LNCaP clone FGC (cell line): Measurements from ENCODE around the gene ACER3.

ENCODE experiments used
- DNase-seq: peaks from one replicate; pipeline ENCODE4 v3.0.0-alpha.2; 2011; ENCODE audit warnings: low read depth
- H3K4me3 ChIP-seq: 2 replicates; pipeline ENCODE4 v1.5.1; 2011; ENCODE audit warnings: mild to moderate bottlenecking, low read depth, low read length, control low read depth
- CTCF ChIP-seq: IDR thresholded peaks from 2 replicates; pipeline ENCODE4 v1.5.1; 2012; ENCODE audit warnings: mild to moderate bottlenecking; ENCODE audit not compliant: control insufficient read depth, insufficient read depth; ENCODE audit errors: extremely low read depth

Gene ACER3

GRCh38 chr11:77052518-77052917 is 191.8 kb downstream of the ACER3 start:
- TF ChIP-seq CTCF, result no peak
- no peak for DNase-seq
- H3K4me3 ChIP-seq, result no peak overlapping the region

GRCh38 chr11:77053217-77054015 is 192.7 kb downstream of the ACER3 start:
- no peak for DNase-seq
- no peak for TF ChIP-seq CTCF
- H3K4me3 ChIP-seq, result no peak overlapping the region

DNA sequence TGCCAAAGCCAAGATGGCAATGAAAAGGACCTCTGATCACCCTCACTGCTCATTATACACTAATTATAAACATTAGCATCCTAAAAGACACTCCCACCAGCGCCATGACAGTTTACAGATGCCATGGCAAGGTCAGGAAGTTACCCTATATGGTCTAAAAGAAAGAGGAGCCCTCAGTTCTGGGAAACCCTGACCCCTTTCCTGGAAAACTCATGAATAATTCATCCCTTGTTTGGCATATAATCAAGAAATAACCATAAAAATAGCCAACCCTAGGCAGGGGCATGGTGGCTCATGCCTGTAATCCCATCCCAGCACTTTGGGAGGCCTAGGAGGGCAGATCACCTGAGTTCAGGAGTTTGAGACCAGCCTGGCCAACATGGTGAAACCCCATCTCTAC is 193.4 kb downstream of the ACER3 start:
- TF ChIP-seq CTCF, result no peak
- DNase-seq, result no peak
- no peak overlapping the region for H3K4me3 ChIP-seq

DNA sequence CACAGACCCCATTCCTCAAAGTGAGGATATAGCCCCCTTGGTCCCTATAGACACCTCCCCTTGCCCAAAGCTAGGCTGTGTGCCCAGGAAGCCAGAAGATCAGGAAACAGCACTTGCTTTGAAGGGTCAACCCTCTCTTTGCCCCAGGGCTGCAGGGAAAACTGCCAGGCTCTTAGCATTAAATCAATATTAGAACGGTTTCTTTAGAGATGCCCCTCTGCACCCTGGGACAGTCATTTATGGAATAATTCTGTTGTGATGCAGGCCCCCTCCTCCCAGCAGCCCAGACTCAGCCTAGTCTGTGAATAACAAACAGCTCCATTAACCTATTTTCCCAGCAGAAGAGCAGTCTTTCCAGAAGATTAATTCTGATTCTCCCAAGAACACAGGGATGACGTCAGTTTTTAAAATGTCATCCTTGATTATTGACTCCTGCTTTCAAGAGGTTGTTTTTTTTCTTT is 194.4 kb downstream of the ACER3 start:
- TF ChIP-seq CTCF, result no peak
- H3K4me3 ChIP-seq, result no peak overlapping the region
- DNase-seq, result no peak

DNA sequence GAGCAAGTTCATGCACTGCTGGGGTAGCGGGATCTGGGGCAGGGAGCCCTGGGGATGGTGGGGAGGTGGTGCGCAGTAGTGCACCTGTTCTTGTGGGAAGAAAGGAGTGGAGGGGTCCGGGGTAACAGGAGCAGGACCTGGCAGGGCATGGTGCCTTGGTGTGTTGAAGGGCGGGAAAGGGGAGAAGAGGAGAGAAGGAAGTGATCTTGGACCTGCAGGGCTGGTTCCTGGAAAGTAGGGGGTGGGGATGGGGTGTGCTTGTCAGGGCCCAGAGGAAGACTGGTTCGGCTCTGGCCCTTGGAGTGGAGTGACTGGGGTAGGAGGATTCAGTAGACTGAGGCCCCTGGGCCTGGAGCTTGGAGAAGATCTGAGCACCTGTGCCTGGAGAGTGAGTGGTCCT is 195.2 kb downstream of the ACER3 start:
- no peak for DNase-seq
- H3K4me3 ChIP-seq, result no peak overlapping the region
- TF ChIP-seq CTCF, result no peak

DNA sequence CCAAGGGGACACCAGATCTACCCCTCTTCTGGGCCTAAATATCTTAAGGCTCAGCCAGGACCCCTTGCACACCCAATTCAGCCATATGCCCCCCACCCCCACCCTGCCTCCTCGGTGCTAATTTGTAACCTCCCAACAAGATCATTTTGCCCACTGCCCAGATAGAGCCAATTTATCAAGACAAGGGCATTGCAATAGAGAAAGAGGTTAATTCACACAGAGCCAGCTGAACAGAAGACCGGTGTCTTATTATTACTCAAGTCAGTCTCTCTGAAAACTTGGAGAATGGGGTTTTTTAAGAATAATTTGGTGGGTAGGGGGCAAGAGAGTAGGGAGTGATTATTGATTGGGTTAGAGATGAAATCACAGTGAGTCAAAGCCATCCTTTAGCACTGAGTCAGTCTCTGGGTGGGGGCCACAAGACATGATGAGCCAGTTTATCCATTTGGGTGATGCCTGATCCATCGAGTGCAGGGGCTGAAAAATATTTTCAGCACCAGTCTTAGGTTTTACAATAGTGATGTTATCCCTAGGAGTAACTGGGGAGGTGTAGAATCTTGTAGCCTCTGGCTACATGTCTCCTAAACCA is 196.2 kb downstream of the ACER3 start:
- no peak for TF ChIP-seq CTCF
- no peak for DNase-seq
- H3K4me3 ChIP-seq, result no peak overlapping the region
